ENCODE measurements around the gene P2RX7.

DNA sequence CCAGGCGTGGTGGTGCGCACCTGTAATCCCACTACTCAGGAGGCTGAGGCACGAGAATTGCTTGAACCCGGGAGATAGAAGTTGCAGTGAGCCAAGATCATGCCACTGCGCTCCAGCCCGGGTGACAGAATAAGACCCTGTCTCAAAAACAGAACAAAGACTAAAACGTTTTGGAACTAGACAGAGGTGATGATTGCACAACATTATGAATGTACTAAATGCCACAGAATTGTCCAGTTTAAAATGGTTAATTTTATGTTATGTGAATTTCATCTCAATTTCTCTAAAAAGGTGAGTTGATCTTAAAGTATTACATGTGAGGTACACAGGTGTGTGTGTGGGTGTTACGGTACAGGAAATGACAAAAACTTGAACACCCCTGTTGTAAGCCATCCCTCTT lies 93.7 kb downstream of the P2RX7 start:
- TF ChIP-seq POLR2AphosphoS5 (IDR thresholded peaks at IDR 0.05; ENCODE audit: low read depth, low read length) (no peak), REST (IDR thresholded peaks at IDR 0.05; ENCODE audit: insufficient read depth in 1 of 2, low read depth in 2 of 2, low read length in 2 of 2) (no peak), TAF1 (IDR thresholded peaks at IDR 0.05; ENCODE audit: borderline replicate concordance, insufficient read depth, low read length) (no peak), FOXP2 (optimal IDR thresholded peaks at IDR 0.05; ENCODE audit: borderline replicate concordance, extremely low read depth, extremely low read length, insufficient read depth) (no peak)
